CD14-positive monocyte (primary cell): ENCODE data around the gene TDRD1. TPM values are rescaled to one million over a fixed set of nuclear protein-coding genes. Genes with fewer than 3 reads are reported as not detected.
A peak's percentile ranks its signal among the peaks of the same experiment; 100 is the strongest.

Experiments
- DNase-seq, 3 donors: peaks; one replicate each; pipeline ENCODE4 v3.0.0-alpha.2; 2011 to 2022
- H2AFZ ChIP-seq: 2 replicates; pipeline ENCODE4 v1.6.0; 2012; ENCODE audit warnings: mild to moderate bottlenecking, low read depth, low read length, inconsistent platforms; ENCODE audit not compliant: insufficient read depth, poor library complexity, severe bottlenecking
- H3K27ac ChIP-seq, 2 donors: 1 replicate in 1 of 2; 2 replicates in 1 of 2; pipeline ENCODE4 v1.5.1; 2012 to 2013; ENCODE audit warnings: low read length in 2 of 2, control low read depth in 1 of 2, inconsistent platforms in 1 of 2, low read depth in 1 of 2, mild to moderate bottlenecking in 1 of 2
- H3K27me3 ChIP-seq, 2 donors: one replicate each; pipeline versions ENCODE4 v1.6.0 to v1.6.1; 2011 to 2013; ENCODE audit warnings: low read length in 2 of 2; ENCODE audit not compliant: control insufficient read depth in 2 of 2, insufficient read depth in 2 of 2
- H3K36me3 ChIP-seq, 2 donors: replicated peaks in 1 of 2; 1 replicate in 1 of 2; 2 replicates in 1 of 2; pipeline versions ENCODE4 v1.5.1 to v1.6.1; 2012 to 2013; ENCODE audit warnings: low read length in 2 of 2, control low read depth in 1 of 2, inconsistent platforms in 1 of 2, mild to moderate bottlenecking in 1 of 2; ENCODE audit not compliant: insufficient read depth in 2 of 2, control insufficient read depth in 1 of 2
- H3K4me1 ChIP-seq, 2 donors: 1 replicate in 1 of 2; 2 replicates in 1 of 2; pipeline versions ENCODE4 v1.5.1 to v1.6.1; 2012 to 2013; ENCODE audit warnings: low read length in 2 of 2, control low read depth in 1 of 2, inconsistent platforms in 1 of 2, mild to moderate bottlenecking in 1 of 2, moderate library complexity in 1 of 2; ENCODE audit not compliant: insufficient read depth in 2 of 2, control insufficient read depth in 1 of 2
- H3K4me2 ChIP-seq: replicated peaks from 2 replicates; pipeline ENCODE3; 2012; ENCODE audit warnings: low read length, moderate library complexity, mild to moderate bottlenecking; ENCODE audit not compliant: poor library complexity, severe bottlenecking; ENCODE audit errors: extremely low read depth
- H3K4me3 ChIP-seq, 3 experiments: fragments of 200-600 bp in 1 of 3; sonication (generic) in 1 of 3; replicated peaks in 1 of 3; 1 replicate in 2 of 3; 2 replicates in 1 of 3; pipeline ENCODE4 v1.5.1; 2011 to 2013; ENCODE audit warnings: low read length in 3 of 3, mild to moderate bottlenecking in 3 of 3, control low read depth in 2 of 3, low read depth in 2 of 3, inconsistent platforms in 1 of 3, moderate library complexity in 1 of 3
- H3K79me2 ChIP-seq: 2 replicates; pipeline ENCODE4 v1.6.0; 2012; ENCODE audit warnings: mild to moderate bottlenecking, control low read depth, inconsistent platforms, low read length, moderate library complexity; ENCODE audit not compliant: insufficient read depth
- H3K9ac ChIP-seq: 2 replicates; pipeline ENCODE4 v1.6.0; 2017; ENCODE audit warnings: low read length, mild to moderate bottlenecking; ENCODE audit not compliant: insufficient read depth, poor library complexity, severe bottlenecking
- H3K9me3 ChIP-seq, 2 donors: replicated peaks in 1 of 2; 1 replicate in 1 of 2; 2 replicates in 1 of 2; pipeline versions ENCODE4 v1.5.1 to v1.6.1; 2012 to 2013; ENCODE audit warnings: low read length in 2 of 2, control low read depth in 1 of 2; ENCODE audit not compliant: control insufficient read depth in 1 of 2, insufficient read depth in 1 of 2
- H4K20me1 ChIP-seq: 2 replicates; pipeline ENCODE4 v1.6.0; 2012; ENCODE audit warnings: mild to moderate bottlenecking, low read length, control low read depth, moderate library complexity; ENCODE audit not compliant: insufficient read depth
- H3K27ac Mint-ChIP-seq, 7 donors: one replicate each; pipeline ENCODE4 v1.8.0; 2020; ENCODE audit warnings: mild to moderate bottlenecking in 7 of 7, mixed read lengths in 7 of 7, moderate library complexity in 6 of 7, inconsistent platforms in 2 of 7
- H3K27me3 Mint-ChIP-seq, 3 donors: one replicate each; pipeline ENCODE4 v1.8.0; 2021 to 2022; ENCODE audit warnings: low read depth in 3 of 3, mild to moderate bottlenecking in 3 of 3, mixed read lengths in 3 of 3, moderate library complexity in 3 of 3, inconsistent platforms in 1 of 3
- H3K36me3 Mint-ChIP-seq, 2 donors: one replicate each; pipeline ENCODE4 v1.8.0; 2020; ENCODE audit warnings: mixed read lengths in 2 of 2, inconsistent platforms in 1 of 2, mild to moderate bottlenecking in 1 of 2
- H3K4me1 Mint-ChIP-seq: one replicate; pipeline ENCODE4 v1.8.0; 2020; ENCODE audit warnings: mild to moderate bottlenecking, mixed read lengths
- H3K4me3 Mint-ChIP-seq, 2 donors: one replicate each; pipeline ENCODE4 v1.8.0; 2020; ENCODE audit warnings: mild to moderate bottlenecking in 2 of 2, mixed read lengths in 2 of 2, moderate library complexity in 1 of 2
- H3K9me3 Mint-ChIP-seq, 7 donors: one replicate each; pipeline ENCODE4 v1.8.0; 2020 to 2022; ENCODE audit warnings: mixed read lengths in 7 of 7, mild to moderate bottlenecking in 6 of 7, moderate library complexity in 6 of 7, inconsistent platforms in 2 of 7
- CTCF ChIP-seq: fragments of 200-600 bp; IDR thresholded peaks from one replicate; pipeline ENCODE4 v1.8.0; 2022; ENCODE audit warnings: antibody characterized with exemption, mild to moderate bottlenecking
- WGBS: methylation state at CpG from one replicate; pipeline ENCODE4 v1.1.5; 2013; ENCODE audit warnings: missing lambda C conversion rate; ENCODE audit not compliant: insufficient coverage; 5-methylcytosine and 5-hydroxymethylcytosine counted together
- intact Hi-C, 2 donors: fragments of 100-400 bp; cut with micrococcal nuclease; formaldehyde crosslinking; loops; one replicate each; pipeline versions ENCODE4 v1.15.0 to v1.15.1; 2023
- polyA plus RNA-seq, 3 donors: library from polyadenylated mRNA; depleted of rRNA in 1 of 3; unstranded in 2 of 3; stranded (reverse) in 1 of 3; fragments of 300-500 nt in 2 of 3; fragments of >200 nt in 1 of 3; fragmentation: Illumina TruSeq in 2 of 3; gene quantifications; 1 replicate in 2 of 3; 2 replicates in 1 of 3; pipeline ENCODE4 v1.2.3, GENCODE V29; 2012 to 2021

The TDRD1 gene
- polyA plus RNA-seq, 3 donors = not detected

- peaks cover 6% of the 10 kb centered on the region for H3K4me1 Mint-ChIP-seq
- Histone ChIP-seq H3K9ac (no peak overlapping the region), H3K4me1 (peaks cover 0 to 6% of the 10 kb centered on the region in 2 donors), H2AFZ (no peak overlapping the region), H3K27ac (no peak overlapping the region), H4K20me1 (no peaks in the 10 kb centered on the region), H3K79me2 (no peaks in the 10 kb centered on the region), H3K27me3 (no peaks in the 10 kb centered on the region), H3K36me3 (peaks cover 71 to 83% of the 10 kb centered on the region in 2 donors), H3K9me3 (no peaks in the 10 kb centered on the region), H3K4me3 (no peak overlapping the region), H3K4me2 (no peak overlapping the region)
- DNase-seq = peak; percentile 47 to 66 (median 53)
- H3K27ac Mint-ChIP-seq = no peak overlapping the region
- no peak for TF ChIP-seq CTCF
- no peaks in the 10 kb centered on the region for H3K9me3 Mint-ChIP-seq
- no CpG with 5 or more reads among the region's 3 CpGs for WGBS
- peaks cover 72 to 79% of the 10 kb centered on the region in 2 donors for H3K36me3 Mint-ChIP-seq
- peaks cover 0 to 2% (median 0%) of the 10 kb centered on the region in 3 donors for H3K27me3 Mint-ChIP-seq
- H3K4me3 Mint-ChIP-seq = no peak overlapping the region
- intact Hi-C loops = no loop called here
These were observed 48.1 kb upstream of the TDRD1 start for GRCh38 chr10:114131094-114131493.

GRCh38 chr10:114135476-114135875, 43.7 kb upstream of the TDRD1 start:
- Mint-ChIP-seq H3K27me3 (no peaks in the 10 kb centered on the region), H3K9me3 (no peaks in the 10 kb centered on the region), H3K36me3 (peaks cover 65 to 71% of the 10 kb centered on the region in 2 donors), H3K4me3 (no peak overlapping the region), H3K27ac (no peak overlapping the region), H3K4me1 (peaks cover 6% of the 10 kb centered on the region)
- no CpG with 5 or more reads among the region's 2 CpGs for WGBS
- TF ChIP-seq CTCF = no peak
- intact Hi-C loops = no loop called here
- Histone ChIP-seq H3K36me3 (peaks cover 51 to 71% of the 10 kb centered on the region in 2 donors), H3K27me3 (no peaks in the 10 kb centered on the region), H3K27ac (no peak overlapping the region), H3K9ac (no peak overlapping the region), H3K9me3 (no peaks in the 10 kb centered on the region), H2AFZ (no peak overlapping the region), H3K4me3 (no peak overlapping the region), H3K4me2 (no peak overlapping the region), H4K20me1 (no peaks in the 10 kb centered on the region), H3K4me1 (peaks cover 0 to 6% of the 10 kb centered on the region in 2 donors), H3K79me2 (no peaks in the 10 kb centered on the region)
- no peak for DNase-seq
